Keratinocyte (primary cell): ENCODE results near the gene OR51E2.

Experiments used
- CTCF ChIP-seq, 3 experiments: IDR thresholded peaks in 1 of 3; conservative IDR thresholded peaks in 1 of 3; optimal IDR thresholded peaks in 1 of 3; 2 replicates in 2 of 3; 3 replicates in 1 of 3; pipeline versions ENCODE3 to v1.5.1; 2011; ENCODE audit warnings: low read length in 3 of 3, mild to moderate bottlenecking in 3 of 3, moderate library complexity in 2 of 3, control low read depth in 1 of 3, inconsistent platforms in 1 of 3; ENCODE audit not compliant: insufficient read depth in 2 of 3; ENCODE audit errors: extremely low read depth in 1 of 3
- EZH2 ChIP-seq: IDR thresholded peaks from one replicate; pipeline ENCODE4 v1.6.1; 2012; ENCODE audit warnings: inconsistent platforms, mild to moderate bottlenecking, low read length, moderate library complexity

GRCh38 chr11:4699697-4700435 is 2.2 kb upstream of the OR51E2 start:
- no peak for TF ChIP-seq CTCF (optimal IDR thresholded peaks at IDR 0.05 in 1 of 3, IDR thresholded peaks at IDR 0.05 in 1 of 3, conservative IDR thresholded peaks at IDR 0.05 in 1 of 3; ENCODE audit: extremely low read depth in 1 of 3, insufficient read depth in 2 of 3, low read length in 3 of 3)
- TF ChIP-seq EZH2: no peak
